GM10266 (cell line): ENCODE results near the gene PLP2.

Source experiments
- DNase-seq: peaks from one replicate; pipeline ENCODE4 v3.0.0; 2012; ENCODE audit errors: extremely low spot score
- TF ChIP-seq, protein P1 (sequence below): IDR thresholded peaks from 2 replicates; pipeline ENCODE4 v1.5.1; 2012; ENCODE audit warnings: mild to moderate bottlenecking, low read depth; ENCODE audit not compliant: control insufficient read depth, insufficient read depth; ENCODE audit errors: missing control alignments

The PLP2 gene

DNA sequence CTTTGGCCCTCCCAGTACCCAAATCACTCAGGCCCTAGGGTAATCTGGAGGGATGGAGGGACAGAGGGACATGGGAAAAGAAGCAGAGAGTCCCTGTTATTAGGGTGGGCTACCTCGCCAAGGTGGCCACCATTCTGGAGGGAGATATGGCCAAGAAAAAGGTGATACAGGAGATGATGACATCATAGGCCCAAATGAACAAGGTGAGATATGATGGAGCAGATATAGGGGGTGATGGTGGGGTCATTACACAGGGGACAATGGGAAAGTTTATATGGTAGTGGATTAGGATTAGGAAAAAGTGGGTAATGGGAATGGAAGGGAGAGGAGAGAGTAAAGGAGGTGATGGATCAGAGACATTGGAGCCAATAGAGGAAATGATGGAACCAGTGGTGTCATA, 41.2 kb downstream of the PLP2 start:
- DNase-seq, result no peak
- TF ChIP-seq, protein P1, sequence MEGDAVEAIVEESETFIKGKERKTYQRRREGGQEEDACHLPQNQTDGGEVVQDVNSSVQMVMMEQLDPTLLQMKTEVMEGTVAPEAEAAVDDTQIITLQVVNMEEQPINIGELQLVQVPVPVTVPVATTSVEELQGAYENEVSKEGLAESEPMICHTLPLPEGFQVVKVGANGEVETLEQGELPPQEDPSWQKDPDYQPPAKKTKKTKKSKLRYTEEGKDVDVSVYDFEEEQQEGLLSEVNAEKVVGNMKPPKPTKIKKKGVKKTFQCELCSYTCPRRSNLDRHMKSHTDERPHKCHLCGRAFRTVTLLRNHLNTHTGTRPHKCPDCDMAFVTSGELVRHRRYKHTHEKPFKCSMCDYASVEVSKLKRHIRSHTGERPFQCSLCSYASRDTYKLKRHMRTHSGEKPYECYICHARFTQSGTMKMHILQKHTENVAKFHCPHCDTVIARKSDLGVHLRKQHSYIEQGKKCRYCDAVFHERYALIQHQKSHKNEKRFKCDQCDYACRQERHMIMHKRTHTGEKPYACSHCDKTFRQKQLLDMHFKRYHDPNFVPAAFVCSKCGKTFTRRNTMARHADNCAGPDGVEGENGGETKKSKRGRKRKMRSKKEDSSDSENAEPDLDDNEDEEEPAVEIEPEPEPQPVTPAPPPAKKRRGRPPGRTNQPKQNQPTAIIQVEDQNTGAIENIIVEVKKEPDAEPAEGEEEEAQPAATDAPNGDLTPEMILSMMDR, result no peak

DNA sequence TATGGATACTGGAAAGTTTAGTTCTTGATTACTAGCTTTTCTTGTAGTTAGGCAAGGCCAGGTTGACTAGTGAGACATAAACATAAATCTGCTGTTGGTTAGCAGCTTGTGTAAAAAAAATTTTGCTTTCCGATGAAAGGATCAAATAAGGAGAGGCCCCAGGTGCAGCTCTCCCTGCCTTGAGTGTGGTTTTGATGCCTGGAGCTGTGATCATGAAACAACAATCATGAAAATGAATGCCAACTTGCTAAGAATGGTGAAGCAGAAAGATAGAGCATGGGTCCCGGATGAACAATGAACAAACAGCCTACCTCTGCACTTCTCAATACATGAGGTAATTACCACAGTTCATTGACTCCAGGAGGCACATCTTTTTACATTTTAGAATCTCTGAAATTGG, 42.7 kb downstream of the PLP2 start:
- DNase-seq, result no peak
- TF ChIP-seq, protein P1, result no peak

DNA sequence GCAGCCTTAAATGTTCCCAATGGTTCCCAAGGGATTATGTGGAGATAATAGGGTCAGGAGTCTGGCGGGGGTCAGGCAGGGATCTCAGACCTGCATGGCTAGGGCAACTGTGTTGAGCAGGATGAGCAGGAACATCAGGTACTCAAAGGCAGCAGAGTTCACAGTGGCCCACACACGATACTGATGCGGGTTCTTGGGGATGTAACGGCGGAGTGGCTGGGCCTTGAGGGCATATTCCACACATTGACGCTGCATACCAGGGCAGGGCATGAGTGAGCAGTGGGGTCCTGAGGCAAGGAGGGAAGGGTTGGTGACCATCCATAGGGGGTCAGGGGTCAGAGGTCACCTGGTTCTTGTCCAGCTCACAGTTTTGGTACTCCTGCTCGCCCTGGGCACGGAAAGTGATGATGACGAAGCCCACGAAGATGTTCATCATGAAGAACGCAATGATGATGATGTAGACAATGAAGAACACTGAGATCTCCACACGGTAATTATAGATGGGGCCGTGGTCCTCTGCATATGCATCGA, 43.4 kb downstream of the PLP2 start:
- DNase-seq, result no peak
- TF ChIP-seq, protein P1, result no peak

DNA sequence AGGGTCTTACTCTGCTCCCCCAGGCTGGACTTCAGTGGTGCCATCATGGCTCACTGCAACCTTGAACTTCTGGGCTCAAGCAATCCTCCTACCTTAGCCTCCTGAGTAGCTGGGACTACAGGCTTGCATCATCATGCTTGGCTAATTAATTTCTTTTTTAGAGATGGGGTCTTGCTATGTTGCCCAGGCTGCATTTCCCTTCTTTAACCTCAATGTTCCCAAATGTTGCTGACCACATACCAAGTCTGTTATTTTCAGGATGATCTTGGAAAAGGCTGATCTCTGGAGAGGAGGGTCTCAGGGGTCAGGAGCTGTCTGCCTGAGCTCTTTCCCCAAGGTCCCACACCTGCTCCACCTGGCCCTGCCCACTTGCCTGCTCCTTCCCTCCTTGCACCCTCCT, 48.4 kb downstream of the PLP2 start:
- TF ChIP-seq, protein P1, result no peak
- DNase-seq, result no peak

DNA sequence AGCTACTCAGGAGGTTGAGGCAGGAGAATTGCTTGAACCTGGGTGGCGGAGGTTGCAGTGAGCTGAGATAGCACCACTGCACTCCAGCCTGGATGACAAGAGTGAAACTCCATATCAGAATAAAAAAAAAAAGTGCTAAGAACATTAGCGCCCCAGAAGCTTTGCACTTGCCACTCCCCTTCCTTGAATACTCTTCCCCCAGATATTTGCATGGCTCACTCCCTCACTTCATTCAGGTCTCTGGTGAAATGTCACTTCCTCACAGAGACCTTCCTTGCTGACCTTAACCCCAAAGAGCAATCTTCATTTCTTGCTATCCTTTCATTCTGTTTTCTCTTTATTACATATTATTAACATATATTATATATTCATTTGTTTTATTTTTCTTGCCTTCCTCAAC, 50.2 kb downstream of the PLP2 start:
- no peak for DNase-seq
- TF ChIP-seq, protein P1, result no peak
